GM23248 (cell line): ENCODE results near the gene ULK4.

Source experiments
- EZH2 ChIP-seq: fragments of 200-600 bp; sonication (generic); IDR thresholded peaks from 2 replicates; pipeline ENCODE4 v1.6.1; 2018; ENCODE audit warnings: antibody characterized with exemption, mild to moderate bottlenecking; ENCODE audit not compliant: insufficient read depth, poor library complexity, severe bottlenecking
- EZH2phosphoT487 ChIP-seq: fragments of 200-600 bp; sonication (generic); IDR thresholded peaks from 2 replicates; pipeline ENCODE4 v1.6.1; 2018; ENCODE audit warnings: antibody characterized with exemption, moderate library complexity, mild to moderate bottlenecking, low read depth; ENCODE audit not compliant: insufficient read depth

DNA sequence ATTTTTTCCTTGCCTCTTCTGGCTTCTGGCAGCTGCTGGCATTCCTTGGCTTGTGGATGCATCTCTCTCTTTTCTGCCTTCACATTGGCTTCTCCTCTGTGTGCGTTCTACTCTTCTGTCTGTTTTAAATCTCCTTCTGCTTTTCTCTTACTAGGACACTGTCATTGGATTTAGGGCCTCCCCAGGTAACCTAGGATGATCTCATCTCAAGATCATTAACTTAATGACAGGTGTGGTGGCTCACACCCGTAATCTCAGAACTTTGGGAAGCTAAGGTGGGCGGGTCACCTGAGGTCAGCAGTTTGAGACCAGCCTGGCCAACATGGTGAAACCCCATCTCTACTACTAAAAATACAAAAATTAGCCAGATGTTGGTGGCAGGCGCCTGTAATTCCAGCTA lies 40.9 kb upstream of the ULK4 start:
- no peak for TF ChIP-seq EZH2
- TF ChIP-seq EZH2phosphoT487 = no peak
